ENCODE measurements around the gene GBP4. TPM values are rescaled to one million over a fixed set of nuclear protein-coding genes. Genes with fewer than 3 reads are reported as not detected.

GBP4 gene
- total and polyA plus RNA-seq, 2 experiments from 2014 or later, result 0.03 TPM; not detected in 1

GRCh38 chr1:89165811-89166210, 32.9 kb downstream of the GBP4 start:
- H3K4me1 ChIP-seq (ENCODE audit: insufficient read depth), result no peaks in the 10 kb centered on the region
- H3K27me3 ChIP-seq (replicated peaks; ENCODE audit: insufficient read depth), result no peaks in the 10 kb centered on the region

GRCh38 chr1:89151047-89151446, 47.7 kb downstream of the GBP4 start:
- TF ChIP-seq EZH2 (IDR thresholded peaks at IDR 0.05; ENCODE audit: insufficient read depth, poor library complexity, severe bottlenecking), result no peak
- no peak for TF ChIP-seq EZH2phosphoT487 (IDR thresholded peaks at IDR 0.05; ENCODE audit: insufficient read depth, low read depth)
- Histone ChIP-seq H3K9ac (no peak overlapping the region), H3K27me3 (replicated peaks; ENCODE audit: insufficient read depth) (no peaks in the 10 kb centered on the region), H3K9me3 (ENCODE audit: low read depth) (no peaks in the 10 kb centered on the region), H3F3A (ENCODE audit: insufficient read depth) (no peaks in the 10 kb centered on the region), H3K4me2 (ENCODE audit: unreplicated experiment) (no peak overlapping the region), H3K4me1 (ENCODE audit: insufficient read depth) (no peaks in the 10 kb centered on the region), H3K9me2 (ENCODE audit: insufficient read depth) (no peaks in the 10 kb centered on the region), H2AFZ (no peak overlapping the region), H4K20me1 (ENCODE audit: insufficient read depth) (no peaks in the 10 kb centered on the region), H3K79me2 (ENCODE audit: insufficient read depth) (no peaks in the 10 kb centered on the region), H3K4me3 (no peak overlapping the region), H3K36me3 (ENCODE audit: low read depth) (no peaks in the 10 kb centered on the region), H3K27ac (no peak overlapping the region)
- 19 to 23% methylated on average over 1 of the region's 1 CpG for WGBS, 2 experiments (ENCODE audit: low coverage in 1 of 2, low lambda C conversion rate in 2 of 2, missing lambda C conversion rate in 2 of 2)
- in situ Hi-C loops (cut with MboI), result no loop called here
- no peak for DNase-seq

More at GRCh38 chr1:89165811-89166210, 32.9 kb downstream of the GBP4 start:
- H3K9me3 ChIP-seq (ENCODE audit: low read depth), result no peaks in the 10 kb centered on the region
- H4K20me1 ChIP-seq (ENCODE audit: insufficient read depth), result no peaks in the 10 kb centered on the region
- no peak for DNase-seq
- no peak overlapping the region for H3K27ac ChIP-seq
- no peaks in the 10 kb centered on the region for H3F3A ChIP-seq (ENCODE audit: insufficient read depth)
- TF ChIP-seq EZH2 (IDR thresholded peaks at IDR 0.05; ENCODE audit: insufficient read depth, poor library complexity, severe bottlenecking), result no peak
- no peak for TF ChIP-seq EZH2phosphoT487 (IDR thresholded peaks at IDR 0.05; ENCODE audit: insufficient read depth, low read depth)
- H3K36me3 ChIP-seq (ENCODE audit: low read depth), result no peaks in the 10 kb centered on the region
- in situ Hi-C loops (cut with MboI), result no loop called here
- H3K4me2 ChIP-seq (ENCODE audit: unreplicated experiment), result no peak overlapping the region
- H3K4me3 ChIP-seq, result no peak overlapping the region
- no peak overlapping the region for H2AFZ ChIP-seq
- H3K9ac ChIP-seq, result no peak overlapping the region
- no peaks in the 10 kb centered on the region for H3K9me2 ChIP-seq (ENCODE audit: insufficient read depth)
- H3K79me2 ChIP-seq (ENCODE audit: insufficient read depth), result no peaks in the 10 kb centered on the region
- 47 to 65% methylated on average over 3 to 5 of the region's 5 CpGs for WGBS, 2 experiments (ENCODE audit: low coverage in 1 of 2, low lambda C conversion rate in 2 of 2, missing lambda C conversion rate in 2 of 2)

GRCh38 chr1:89149976-89150375, 48.8 kb downstream of the GBP4 start:
- H3K9ac ChIP-seq, result no peak overlapping the region
- H3K4me3 ChIP-seq, result no peak overlapping the region
- no peaks in the 10 kb centered on the region for H3K79me2 ChIP-seq (ENCODE audit: insufficient read depth)
- no peak overlapping the region for H2AFZ ChIP-seq
- H3K4me2 ChIP-seq (ENCODE audit: unreplicated experiment), result no peak overlapping the region
- H3K4me1 ChIP-seq (ENCODE audit: insufficient read depth), result no peaks in the 10 kb centered on the region
- H3K9me2 ChIP-seq (ENCODE audit: insufficient read depth), result no peaks in the 10 kb centered on the region
- 75 to 79% methylated on average over 3 of the region's 3 CpGs for WGBS, 2 experiments (ENCODE audit: low coverage in 1 of 2, low lambda C conversion rate in 2 of 2, missing lambda C conversion rate in 2 of 2)
- TF ChIP-seq EZH2phosphoT487 (IDR thresholded peaks at IDR 0.05; ENCODE audit: insufficient read depth, low read depth), result no peak
- TF ChIP-seq EZH2 (IDR thresholded peaks at IDR 0.05; ENCODE audit: insufficient read depth, poor library complexity, severe bottlenecking), result no peak
- H3K27me3 ChIP-seq (replicated peaks; ENCODE audit: insufficient read depth), result no peaks in the 10 kb centered on the region
- H3K36me3 ChIP-seq (ENCODE audit: low read depth), result no peaks in the 10 kb centered on the region
- no peak for DNase-seq
- no peaks in the 10 kb centered on the region for H3F3A ChIP-seq (ENCODE audit: insufficient read depth)
- in situ Hi-C loops (cut with MboI), result no loop called here
- no peak overlapping the region for H3K27ac ChIP-seq
- H3K9me3 ChIP-seq (ENCODE audit: low read depth), result no peaks in the 10 kb centered on the region
- H4K20me1 ChIP-seq (ENCODE audit: insufficient read depth), result no peaks in the 10 kb centered on the region

GRCh38 chr1:89149229-89149628, 49.5 kb downstream of the GBP4 start:
- in situ Hi-C loops (cut with MboI), result no loop called here
- Histone ChIP-seq H3K9me3 (ENCODE audit: low read depth) (no peaks in the 10 kb centered on the region), H4K20me1 (ENCODE audit: insufficient read depth) (no peaks in the 10 kb centered on the region), H3K4me3 (no peak overlapping the region), H3K9me2 (ENCODE audit: insufficient read depth) (no peaks in the 10 kb centered on the region), H3K27me3 (replicated peaks; ENCODE audit: insufficient read depth) (no peaks in the 10 kb centered on the region), H3K4me1 (ENCODE audit: insufficient read depth) (no peaks in the 10 kb centered on the region), H2AFZ (no peak overlapping the region), H3K9ac (no peak overlapping the region), H3K27ac (no peak overlapping the region), H3K36me3 (ENCODE audit: low read depth) (no peaks in the 10 kb centered on the region), H3K79me2 (ENCODE audit: insufficient read depth) (no peaks in the 10 kb centered on the region), H3K4me2 (ENCODE audit: unreplicated experiment) (no peak overlapping the region), H3F3A (ENCODE audit: insufficient read depth) (no peaks in the 10 kb centered on the region)
- TF ChIP-seq EZH2 (IDR thresholded peaks at IDR 0.05; ENCODE audit: insufficient read depth, poor library complexity, severe bottlenecking), result no peak
- TF ChIP-seq EZH2phosphoT487 (IDR thresholded peaks at IDR 0.05; ENCODE audit: insufficient read depth, low read depth), result no peak
- WGBS, 2 experiments (ENCODE audit: low coverage in 1 of 2, low lambda C conversion rate in 2 of 2, missing lambda C conversion rate in 2 of 2), result 63 to 73% methylated on average over 3 of the region's 3 CpGs
- peak; percentile 37 for DNase-seq

Data from GM23248 (cell line).